ENCODE results near the gene ZNF594.

DNA sequence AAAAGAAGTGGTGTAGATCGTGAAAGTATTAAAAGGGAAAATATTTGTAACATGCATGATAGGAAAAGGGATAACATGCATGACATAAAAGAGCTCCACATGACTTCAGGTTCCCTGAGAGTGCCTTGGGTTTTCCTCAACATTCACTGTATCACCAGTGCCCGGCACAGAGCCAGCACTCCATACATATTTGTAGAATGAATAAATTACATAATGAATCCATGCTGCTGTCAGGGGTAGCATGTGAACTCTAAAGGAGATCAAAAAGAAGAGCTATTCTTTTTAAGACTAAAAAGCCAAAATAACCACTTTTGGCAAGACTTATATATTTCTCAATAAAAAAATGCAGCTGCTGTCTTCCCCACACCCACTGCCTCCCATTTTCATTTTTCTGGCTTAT, 2.7 kb upstream of the ZNF594 start:
- TF ChIP-seq CTCF (IDR thresholded peaks at IDR 0.05) (no peak), POLR2A (IDR thresholded peaks at IDR 0.05) (no peak)

Data from breast epithelium (tissue), 3 donors.